ENCODE data around the gene NEMP2.

Gene NEMP2

GRCh38 chr2:190546734-190547133 lies 12.2 kb upstream of the NEMP2 start:
- Histone ChIP-seq H3K4me2 (ENCODE audit: low read depth, low read length, poor library complexity, severe bottlenecking) (no peak overlapping the region), H3K9me3 (ENCODE audit: insufficient read depth, low read length) (no peaks in the 10 kb centered on the region), H3K9ac (ENCODE audit: low read length) (no peak overlapping the region), H3K79me2 (ENCODE audit: insufficient read depth, low read length) (peaks cover 9% of the 10 kb centered on the region; the same call in 1 of the 2 replicates), H3K27me3 (ENCODE audit: low read length) (no peaks in the 10 kb centered on the region), H3K27ac (ENCODE audit: low read depth, low read length) (no peak overlapping the region), H2AFZ (ENCODE audit: low read depth, low read length, severe bottlenecking) (no peak overlapping the region), H4K20me1 (ENCODE audit: low read depth, low read length) (no peaks in the 10 kb centered on the region), H3F3A (ENCODE audit: insufficient read depth) (no peaks in the 10 kb centered on the region), H3K9me2 (replicated peaks; ENCODE audit: insufficient read depth, low read length) (no peaks in the 10 kb centered on the region), H3K36me3 (ENCODE audit: low read length) (no peaks in the 10 kb centered on the region), H3K4me3 (ENCODE audit: insufficient read depth, low read length, poor library complexity, severe bottlenecking) (no peak overlapping the region)
- TF ChIP-seq CTCF (IDR thresholded peaks at IDR 0.05; ENCODE audit: insufficient read depth, low read length, poor library complexity, severe bottlenecking) = no peak
- no peak for TF ChIP-seq EZH2phosphoT487 (conservative IDR thresholded peaks at IDR 0.05; ENCODE audit: low read length)

GRCh38 chr2:190545555-190546385 lies 11.2 kb upstream of the NEMP2 start:
- Histone ChIP-seq H3K27ac (ENCODE audit: low read depth, low read length) (no peak overlapping the region), H3K9me3 (ENCODE audit: insufficient read depth, low read length) (peaks cover under 1% of the 10 kb centered on the region; the same call in 1 of the 2 replicates), H3K9ac (ENCODE audit: low read length) (no peak overlapping the region), H2AFZ (ENCODE audit: low read depth, low read length, severe bottlenecking) (no peak overlapping the region), H3K36me3 (ENCODE audit: low read length) (peaks cover 5% of the 10 kb centered on the region), H3F3A (ENCODE audit: insufficient read depth) (no peaks in the 10 kb centered on the region), H4K20me1 (ENCODE audit: low read depth, low read length) (no peaks in the 10 kb centered on the region), H3K9me2 (replicated peaks; ENCODE audit: insufficient read depth, low read length) (no peaks in the 10 kb centered on the region), H3K4me3 (ENCODE audit: insufficient read depth, low read length, poor library complexity, severe bottlenecking) (no peak overlapping the region), H3K4me2 (ENCODE audit: low read depth, low read length, poor library complexity, severe bottlenecking) (no peak overlapping the region), H3K27me3 (ENCODE audit: low read length) (no peaks in the 10 kb centered on the region), H3K79me2 (ENCODE audit: insufficient read depth, low read length) (peaks cover 15% of the 10 kb centered on the region; the same call in 1 of the 2 replicates)
- TF ChIP-seq EZH2phosphoT487 (conservative IDR thresholded peaks at IDR 0.05; ENCODE audit: low read length) = no peak
- no peak for TF ChIP-seq CTCF (IDR thresholded peaks at IDR 0.05; ENCODE audit: insufficient read depth, low read length, poor library complexity, severe bottlenecking)

GRCh38 chr2:190545093-190545492 lies 10.6 kb upstream of the NEMP2 start:
- Histone ChIP-seq H3K27me3 (ENCODE audit: low read length) (no peaks in the 10 kb centered on the region), H3K4me2 (ENCODE audit: low read depth, low read length, poor library complexity, severe bottlenecking) (no peak overlapping the region), H3F3A (ENCODE audit: insufficient read depth) (no peaks in the 10 kb centered on the region), H4K20me1 (ENCODE audit: low read depth, low read length) (no peaks in the 10 kb centered on the region), H3K27ac (ENCODE audit: low read depth, low read length) (no peak overlapping the region), H3K79me2 (ENCODE audit: insufficient read depth, low read length) (peaks cover 15% of the 10 kb centered on the region; the same call in 1 of the 2 replicates), H3K36me3 (ENCODE audit: low read length) (peaks cover 9% of the 10 kb centered on the region), H3K9me2 (replicated peaks; ENCODE audit: insufficient read depth, low read length) (no peaks in the 10 kb centered on the region), H3K4me3 (ENCODE audit: insufficient read depth, low read length, poor library complexity, severe bottlenecking) (no peak overlapping the region), H3K9ac (ENCODE audit: low read length) (no peak overlapping the region), H2AFZ (ENCODE audit: low read depth, low read length, severe bottlenecking) (no peak overlapping the region), H3K9me3 (ENCODE audit: insufficient read depth, low read length) (peaks cover 7% of the 10 kb centered on the region; the same call in 1 of the 2 replicates)
- TF ChIP-seq EZH2phosphoT487 (conservative IDR thresholded peaks at IDR 0.05; ENCODE audit: low read length) = no peak
- no peak for TF ChIP-seq CTCF (IDR thresholded peaks at IDR 0.05; ENCODE audit: insufficient read depth, low read length, poor library complexity, severe bottlenecking)

All from SU-DHL-6 (cell line).